ENCODE results near the gene PPP4R1.

DNA sequence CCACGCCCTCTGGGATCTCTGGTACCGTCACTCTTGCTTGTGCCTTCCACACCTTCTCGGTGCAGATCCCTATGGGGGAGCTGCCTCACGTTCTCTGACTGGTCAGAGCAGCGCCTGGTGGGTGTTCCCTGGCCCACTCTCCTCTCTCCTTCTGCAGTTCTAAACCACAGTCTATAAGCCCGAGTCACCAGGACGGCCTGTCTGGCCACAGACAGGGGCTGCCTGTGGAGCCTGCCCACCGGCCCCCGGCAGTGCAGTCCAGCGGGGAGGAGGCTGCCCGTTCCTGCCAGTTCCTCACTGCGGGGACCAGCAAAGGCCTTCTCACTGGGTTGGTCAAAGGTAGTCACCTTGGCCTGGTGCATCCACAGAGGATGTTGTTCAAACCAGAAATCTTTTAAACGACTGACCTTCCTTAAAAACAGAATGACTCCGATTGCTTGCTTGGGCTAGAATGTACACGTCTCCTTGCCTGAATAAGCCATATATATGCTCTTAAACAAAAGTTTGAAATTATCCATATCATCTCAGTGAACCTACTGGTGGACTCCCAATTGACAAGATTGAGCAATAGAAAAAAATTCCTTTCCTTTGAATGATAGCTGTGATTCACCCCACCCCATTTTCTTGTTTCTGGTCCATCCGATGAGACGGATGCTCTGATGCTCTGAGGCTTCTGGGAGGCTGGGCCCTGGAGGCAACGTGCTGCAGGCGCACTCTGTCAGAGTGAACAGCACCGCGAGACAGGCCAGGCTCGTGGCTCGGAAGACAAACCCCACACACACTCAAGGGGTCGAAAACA, 77.8 kb downstream of the PPP4R1 start:
- no peak for TF ChIP-seq POLR2AphosphoS5 (IDR thresholded peaks at IDR 0.05)
- TF ChIP-seq, protein P1, sequence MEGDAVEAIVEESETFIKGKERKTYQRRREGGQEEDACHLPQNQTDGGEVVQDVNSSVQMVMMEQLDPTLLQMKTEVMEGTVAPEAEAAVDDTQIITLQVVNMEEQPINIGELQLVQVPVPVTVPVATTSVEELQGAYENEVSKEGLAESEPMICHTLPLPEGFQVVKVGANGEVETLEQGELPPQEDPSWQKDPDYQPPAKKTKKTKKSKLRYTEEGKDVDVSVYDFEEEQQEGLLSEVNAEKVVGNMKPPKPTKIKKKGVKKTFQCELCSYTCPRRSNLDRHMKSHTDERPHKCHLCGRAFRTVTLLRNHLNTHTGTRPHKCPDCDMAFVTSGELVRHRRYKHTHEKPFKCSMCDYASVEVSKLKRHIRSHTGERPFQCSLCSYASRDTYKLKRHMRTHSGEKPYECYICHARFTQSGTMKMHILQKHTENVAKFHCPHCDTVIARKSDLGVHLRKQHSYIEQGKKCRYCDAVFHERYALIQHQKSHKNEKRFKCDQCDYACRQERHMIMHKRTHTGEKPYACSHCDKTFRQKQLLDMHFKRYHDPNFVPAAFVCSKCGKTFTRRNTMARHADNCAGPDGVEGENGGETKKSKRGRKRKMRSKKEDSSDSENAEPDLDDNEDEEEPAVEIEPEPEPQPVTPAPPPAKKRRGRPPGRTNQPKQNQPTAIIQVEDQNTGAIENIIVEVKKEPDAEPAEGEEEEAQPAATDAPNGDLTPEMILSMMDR (IDR thresholded peaks at IDR 0.05; ENCODE audit: poor library complexity, severe bottlenecking): no peak
- no peak for TF ChIP-seq MXI1 (conservative IDR thresholded peaks at IDR 0.05; ENCODE audit: poor library complexity, severe bottlenecking)
- no peak for TF ChIP-seq EZH2 (IDR thresholded peaks at IDR 0.05; ENCODE audit: borderline replicate concordance, insufficient read depth, low read length, poor library complexity, severe bottlenecking)
- no peak for TF ChIP-seq REST (IDR thresholded peaks at IDR 0.05; ENCODE audit: borderline replicate concordance)
- no peak for TF ChIP-seq TAF1 (IDR thresholded peaks at IDR 0.05; ENCODE audit: low read depth)
- no peak for TF ChIP-seq EP300 (conservative IDR thresholded peaks at IDR 0.05; ENCODE audit: poor library complexity, severe bottlenecking)
- TF ChIP-seq RAD21 (conservative IDR thresholded peaks at IDR 0.05): no peak

Data from neural cell (in vitro differentiated cells).